Omental fat pad (tissue), 4 donors: ENCODE data around the gene KLHL36. TPM values are rescaled to one million over a fixed set of nuclear protein-coding genes. Genes with fewer than 3 reads are reported as not detected.

ENCODE experiments used
- ATAC-seq: fragments of 150-250 bp; one replicate; pipeline ENCODE4 v1.9.1; 2016; ENCODE audit warnings: mild to moderate bottlenecking, moderate library complexity; ENCODE audit not compliant: low FRiP score
- DNase-seq: peaks from one replicate; pipeline ENCODE4 v3.0.0-alpha.2; 2019; ENCODE audit warnings: low spot score
- total RNA-seq, 4 donors: library from RNA; depleted of rRNA; stranded (reverse); fragments of >200 nt; gene quantifications; one replicate each; pipeline ENCODE4 v1.1.0, GENCODE V29; 2016
- TF ChIP-seq, protein P1 (sequence below), 3 donors: fragments of 450-650 bp; IDR thresholded peaks; one replicate each; pipeline ENCODE4 v1.5.1; 2016 to 2017; ENCODE audit warnings: antibody characterized with exemption in 3 of 3, mild to moderate bottlenecking in 3 of 3, moderate library complexity in 2 of 3

KLHL36 gene
- total RNA-seq, 4 donors from 2014 or later = 60.0 to 72.2 (median 65.8) TPM

DNA sequence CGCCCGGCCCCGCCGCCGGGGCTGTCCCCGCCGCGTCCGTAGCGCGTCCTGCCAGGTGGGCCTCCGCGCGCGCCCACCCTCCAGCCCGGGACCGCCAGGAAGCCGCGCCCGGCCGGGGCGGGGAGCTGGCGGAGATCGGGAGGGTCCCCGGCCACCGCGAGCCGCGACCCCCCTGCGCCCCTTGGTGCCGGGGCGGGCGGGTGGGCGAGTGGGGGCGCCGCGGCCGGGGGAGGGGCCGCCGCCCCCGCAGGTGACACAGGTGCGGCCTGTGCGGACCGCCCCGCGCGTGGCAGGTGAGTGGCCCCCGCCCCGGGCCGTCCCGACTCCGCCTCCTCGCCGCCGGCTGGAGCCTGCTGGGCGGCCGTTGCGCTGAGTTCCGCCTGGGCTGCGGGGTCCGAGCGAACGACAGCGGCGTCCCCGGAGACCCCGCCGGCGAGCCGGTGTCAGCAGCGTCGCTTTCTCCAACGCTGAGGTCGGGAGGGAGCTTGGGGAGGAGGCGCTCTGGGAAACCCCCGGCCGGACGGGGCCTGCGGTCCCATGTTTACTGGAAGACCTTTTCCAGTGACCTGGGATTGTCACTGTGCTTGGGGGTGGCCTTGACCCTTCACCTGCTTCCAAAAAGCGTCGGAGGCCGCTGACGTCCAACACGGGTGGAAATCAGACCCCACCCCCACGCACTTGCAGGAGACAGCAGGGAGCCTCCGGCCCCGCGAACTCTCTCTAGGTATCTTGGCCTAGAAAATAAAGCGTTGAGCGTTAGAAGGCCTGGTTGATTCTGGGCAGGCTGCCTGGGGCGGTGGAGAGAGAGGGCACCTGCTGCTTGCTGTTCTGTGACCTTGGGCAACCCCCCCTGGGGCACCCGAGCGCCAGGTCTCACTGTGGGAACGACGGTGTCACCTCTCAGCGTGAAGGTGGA lies 542 bp downstream of the KLHL36 start:
- DNase-seq (no peak), ATAC-seq (peak; percentile 55)
- TF ChIP-seq, protein P1, sequence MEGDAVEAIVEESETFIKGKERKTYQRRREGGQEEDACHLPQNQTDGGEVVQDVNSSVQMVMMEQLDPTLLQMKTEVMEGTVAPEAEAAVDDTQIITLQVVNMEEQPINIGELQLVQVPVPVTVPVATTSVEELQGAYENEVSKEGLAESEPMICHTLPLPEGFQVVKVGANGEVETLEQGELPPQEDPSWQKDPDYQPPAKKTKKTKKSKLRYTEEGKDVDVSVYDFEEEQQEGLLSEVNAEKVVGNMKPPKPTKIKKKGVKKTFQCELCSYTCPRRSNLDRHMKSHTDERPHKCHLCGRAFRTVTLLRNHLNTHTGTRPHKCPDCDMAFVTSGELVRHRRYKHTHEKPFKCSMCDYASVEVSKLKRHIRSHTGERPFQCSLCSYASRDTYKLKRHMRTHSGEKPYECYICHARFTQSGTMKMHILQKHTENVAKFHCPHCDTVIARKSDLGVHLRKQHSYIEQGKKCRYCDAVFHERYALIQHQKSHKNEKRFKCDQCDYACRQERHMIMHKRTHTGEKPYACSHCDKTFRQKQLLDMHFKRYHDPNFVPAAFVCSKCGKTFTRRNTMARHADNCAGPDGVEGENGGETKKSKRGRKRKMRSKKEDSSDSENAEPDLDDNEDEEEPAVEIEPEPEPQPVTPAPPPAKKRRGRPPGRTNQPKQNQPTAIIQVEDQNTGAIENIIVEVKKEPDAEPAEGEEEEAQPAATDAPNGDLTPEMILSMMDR (IDR thresholded peaks at IDR 0.05) = no peak

DNA sequence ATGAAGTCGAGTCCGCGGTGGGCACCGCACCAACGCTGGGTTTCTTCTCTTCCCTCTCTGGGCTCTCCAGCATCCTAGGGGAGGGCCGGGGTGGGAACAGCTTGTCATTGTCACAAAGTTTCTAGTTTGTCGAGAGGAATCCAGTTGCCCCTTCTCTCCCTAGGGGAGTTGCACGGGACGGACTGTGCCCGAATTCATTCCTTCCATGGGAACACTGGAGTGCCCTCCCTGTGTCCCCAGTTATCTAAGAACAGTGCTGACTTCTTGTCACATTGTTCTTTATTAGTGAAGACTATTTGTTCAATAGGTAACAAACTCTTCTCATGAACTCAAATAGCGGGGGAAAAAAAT lies 1.2 kb downstream of the KLHL36 start:
- TF ChIP-seq, protein P1 (IDR thresholded peaks at IDR 0.05) = no peak
- no peak for DNase-seq

DNA sequence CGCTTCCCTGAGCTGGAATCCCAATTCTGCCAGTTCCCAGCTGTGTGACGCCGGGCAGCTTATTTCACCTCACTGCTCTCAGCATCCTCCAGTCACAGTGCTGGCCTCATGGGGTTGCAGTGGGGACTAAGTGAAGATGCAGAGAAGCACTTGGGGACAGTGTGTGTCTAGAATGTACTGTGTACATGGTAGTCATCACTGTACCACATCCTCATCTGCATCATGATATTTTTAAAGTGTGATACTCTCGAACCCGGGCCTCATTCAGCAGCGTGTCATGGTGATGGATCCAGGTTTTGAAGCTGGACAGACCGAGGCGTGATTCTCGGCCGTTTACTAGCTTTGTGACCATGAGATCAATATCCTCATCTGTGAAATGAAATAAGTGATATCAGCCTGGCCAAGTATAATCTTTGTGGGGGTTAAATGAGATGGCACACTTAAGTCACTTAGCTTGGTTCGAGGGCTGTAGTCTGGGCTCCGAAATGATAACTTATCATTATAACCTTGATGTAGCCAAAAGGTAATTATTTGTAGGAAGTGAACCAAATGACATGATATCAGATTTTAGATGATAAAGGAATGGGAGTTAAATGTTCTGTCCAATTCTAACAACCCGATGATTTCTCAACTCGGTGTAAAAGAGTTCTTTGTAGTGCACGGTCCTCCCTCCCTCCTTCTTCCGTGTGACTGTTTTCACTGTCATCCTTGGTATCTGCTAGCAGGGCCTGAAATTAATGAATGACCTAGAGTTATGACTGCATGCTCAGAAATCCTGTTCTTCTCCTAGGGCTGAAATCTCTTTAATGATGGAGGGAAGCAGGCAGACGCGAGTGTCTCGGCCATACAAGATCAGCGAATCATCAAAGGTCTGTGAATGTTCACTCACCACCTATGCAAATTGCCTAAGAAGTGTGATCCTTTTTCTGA lies 2.0 kb downstream of the KLHL36 start:
- TF ChIP-seq, protein P1 (IDR thresholded peaks at IDR 0.05) = no peak
- no peak for DNase-seq
- peak; percentile 46 for ATAC-seq

More for the DNA sequence above, 1.2 kb downstream of the KLHL36 start:
- no peak for ATAC-seq

DNA sequence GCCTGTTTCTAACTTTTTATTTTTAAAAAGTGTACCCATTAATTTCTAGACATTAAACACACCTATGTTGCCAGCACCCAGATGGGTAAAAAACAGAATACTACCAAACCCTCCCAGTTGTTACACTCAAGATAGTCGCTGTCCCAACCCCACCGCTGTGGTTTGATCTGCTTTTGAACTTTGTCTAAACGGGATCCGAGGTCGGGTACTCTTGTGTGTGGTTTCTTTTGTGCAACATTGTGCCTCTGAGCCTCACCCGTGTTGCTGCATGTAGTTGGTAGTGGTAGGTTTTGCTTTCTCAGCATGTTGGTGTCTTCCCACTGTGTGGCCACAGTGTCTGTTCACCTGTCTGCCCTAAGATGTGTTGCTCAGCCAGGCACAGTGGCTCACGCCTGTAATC lies 4.3 kb downstream of the KLHL36 start:
- ATAC-seq = no peak
- no peak for DNase-seq
- TF ChIP-seq, protein P1 (IDR thresholded peaks at IDR 0.05) = no peak

DNA sequence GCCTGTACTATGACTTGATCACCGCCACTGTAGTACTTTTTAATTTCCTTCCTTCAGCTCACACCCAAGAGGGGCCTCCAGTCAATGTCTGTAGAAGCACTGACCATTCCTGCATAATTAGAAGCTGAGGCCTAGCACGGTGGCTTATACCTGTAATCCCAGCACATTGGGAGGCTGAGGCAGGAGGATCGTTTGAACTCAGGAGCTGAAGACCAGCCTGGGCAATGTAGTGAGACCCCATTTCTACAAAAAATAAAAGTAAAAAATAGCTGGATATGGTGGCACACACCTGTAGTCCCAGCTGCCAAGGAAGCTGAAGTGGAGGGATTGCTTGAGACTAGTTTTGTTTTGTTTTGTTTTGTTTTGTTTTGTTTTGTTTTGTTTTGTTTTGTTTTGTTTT lies 5.9 kb downstream of the KLHL36 start:
- ATAC-seq (no peak), DNase-seq (no peak)
- TF ChIP-seq, protein P1 (IDR thresholded peaks at IDR 0.05) = no peak

DNA sequence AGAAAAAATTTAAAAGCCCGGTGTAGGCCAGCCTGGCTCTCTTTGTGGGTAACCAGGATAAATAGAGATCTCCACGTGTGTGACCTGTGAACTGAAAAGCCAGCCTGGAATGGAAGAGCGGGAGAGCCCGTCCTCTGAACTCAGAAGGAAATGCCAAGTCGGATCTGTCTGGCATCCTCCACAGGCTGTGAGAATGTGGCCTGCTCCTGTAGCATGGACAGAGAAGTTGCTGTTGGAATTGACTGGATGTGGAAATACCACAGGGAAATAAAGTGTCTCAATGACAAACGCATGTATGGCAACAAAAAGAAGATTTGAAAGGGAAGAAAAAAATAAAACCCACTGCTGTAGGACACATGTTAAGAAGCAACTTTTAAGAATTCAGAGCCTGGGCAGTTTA lies 6.7 kb downstream of the KLHL36 start:
- DNase-seq = no peak
- TF ChIP-seq, protein P1 (IDR thresholded peaks at IDR 0.05) = no peak
- ATAC-seq = peak; percentile 22
